Measurements from ENCODE around the gene FZD4. TPM values are rescaled to one million over a fixed set of nuclear protein-coding genes. Genes with fewer than 3 reads are reported as not detected.
A peak's percentile ranks its signal among the peaks of the same experiment; 100 is the strongest.
"Not testable (repeated sequence)": the region's sequence is repeated elsewhere in the genome, so short reads cannot be mapped to it uniquely, and the experiment has no call there.

FZD4 gene
- total RNA-seq, 2 donors from 2014 or later: 0.09 TPM; not detected in 1

DNA sequence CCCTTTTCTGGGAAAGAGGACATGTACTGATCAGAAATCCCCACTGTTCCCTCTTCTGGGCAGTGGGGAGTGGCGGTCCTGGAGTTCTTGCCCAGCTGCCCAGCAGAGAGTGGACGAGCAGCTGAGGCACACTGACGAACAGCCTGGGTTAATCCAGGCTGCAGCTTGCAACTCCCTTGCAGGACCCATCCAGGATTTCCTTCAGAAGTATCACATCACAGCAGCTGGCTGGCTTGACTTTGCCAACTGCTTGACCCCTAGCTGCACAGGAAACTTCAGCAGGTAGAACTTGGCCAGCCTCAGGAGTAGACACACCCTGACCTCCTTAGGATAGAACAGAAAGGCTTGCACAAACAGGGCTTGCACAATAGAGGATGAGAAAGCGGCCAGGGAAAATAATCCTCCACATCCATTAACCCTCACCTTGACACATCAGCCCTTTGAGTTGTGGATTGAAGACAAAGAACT is 27.9 kb upstream of the FZD4 start:
- Mint-ChIP-seq H3K27ac (no peak overlapping the region), H3K9me3 (no peaks in the 10 kb centered on the region), H3K4me1 (no peaks in the 10 kb centered on the region), H3K36me3 (ENCODE audit: low read depth) (no peaks in the 10 kb centered on the region), H3K4me3 (no peak overlapping the region), H3K27me3 (peaks cover 3% of the 10 kb centered on the region)
- no peak for ATAC-seq (replicated peaks)

DNA sequence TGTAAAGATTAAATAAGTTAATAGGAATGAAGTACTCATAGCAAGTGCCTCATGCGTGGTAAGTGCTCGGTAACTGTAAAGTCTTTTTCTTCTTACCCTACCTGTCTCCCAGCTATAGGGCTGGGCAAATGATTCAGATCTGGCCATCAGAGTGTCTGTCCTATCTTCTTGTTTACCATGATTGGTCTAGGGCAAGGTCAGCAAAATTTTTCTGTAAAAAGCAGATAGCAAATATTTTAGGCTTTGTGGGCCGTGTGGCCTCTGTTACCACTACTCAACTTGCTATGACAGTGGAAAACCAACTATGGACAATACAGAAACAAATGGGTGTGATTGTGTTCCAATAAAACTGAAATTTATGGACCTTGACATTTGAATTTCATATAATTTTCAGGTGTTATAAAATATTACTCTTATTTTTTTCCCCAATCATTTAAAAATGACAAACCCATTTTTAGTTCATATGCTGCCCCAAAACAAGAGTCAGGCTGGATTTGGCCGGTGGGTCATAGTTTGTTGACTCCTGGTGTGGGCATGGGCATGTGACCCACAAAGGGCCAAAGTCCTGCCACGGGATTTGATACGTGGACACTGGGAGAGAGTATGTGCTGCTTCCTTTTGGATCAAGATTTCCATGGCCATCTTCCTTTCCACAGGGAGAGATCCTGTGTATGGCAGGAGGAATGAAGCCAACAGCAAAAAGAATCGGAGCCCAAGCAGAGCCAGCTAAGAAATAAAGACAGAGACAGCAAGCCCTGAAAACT is 26.8 kb upstream of the FZD4 start:
- Mint-ChIP-seq H3K9me3 (no peaks in the 10 kb centered on the region), H3K4me1 (no peaks in the 10 kb centered on the region), H3K36me3 (ENCODE audit: low read depth) (no peaks in the 10 kb centered on the region), H3K27me3 (peaks cover 3% of the 10 kb centered on the region), H3K27ac (no peak overlapping the region), H3K4me3 (no peak overlapping the region)
- ATAC-seq (replicated peaks): no peak

DNA sequence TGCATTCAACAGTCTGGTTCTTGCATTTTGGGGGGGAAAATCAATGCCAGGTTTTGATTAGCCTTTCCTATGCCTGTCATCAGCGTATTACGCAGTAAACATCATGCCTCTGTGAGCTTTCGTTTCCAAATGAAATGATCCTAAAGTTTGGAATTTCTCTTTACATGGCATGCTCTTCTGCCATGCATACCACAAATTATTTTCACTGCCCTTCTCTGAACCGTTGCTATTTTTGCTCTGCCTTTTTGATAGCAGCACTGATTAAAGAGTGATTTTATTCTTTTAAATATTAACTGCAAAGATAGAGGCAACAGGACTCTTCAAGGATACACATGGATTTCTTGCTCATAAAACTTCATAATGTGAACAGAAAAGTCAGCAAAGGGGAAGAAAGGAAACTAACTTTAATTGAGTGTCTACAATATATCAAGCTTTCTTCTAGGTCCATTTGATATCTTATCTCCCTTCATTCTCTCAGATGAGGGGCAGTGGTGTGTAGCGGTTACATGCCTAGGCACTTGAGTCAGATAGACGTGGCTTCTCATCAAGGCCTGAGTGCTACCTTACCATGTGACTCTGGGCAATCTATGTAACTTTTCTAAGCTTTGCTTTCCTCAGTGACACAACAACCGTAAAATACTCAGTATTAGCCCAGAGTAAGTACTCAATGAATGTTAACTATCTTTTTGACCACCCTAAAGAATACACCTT is 25.0 kb upstream of the FZD4 start:
- Mint-ChIP-seq H3K4me3 (no peak overlapping the region), H3K4me1 (no peaks in the 10 kb centered on the region), H3K9me3 (no peaks in the 10 kb centered on the region), H3K27ac (no peak overlapping the region), H3K36me3 (ENCODE audit: low read depth) (no peaks in the 10 kb centered on the region), H3K27me3 (peaks cover 3% of the 10 kb centered on the region)
- ATAC-seq (replicated peaks): no peak

DNA sequence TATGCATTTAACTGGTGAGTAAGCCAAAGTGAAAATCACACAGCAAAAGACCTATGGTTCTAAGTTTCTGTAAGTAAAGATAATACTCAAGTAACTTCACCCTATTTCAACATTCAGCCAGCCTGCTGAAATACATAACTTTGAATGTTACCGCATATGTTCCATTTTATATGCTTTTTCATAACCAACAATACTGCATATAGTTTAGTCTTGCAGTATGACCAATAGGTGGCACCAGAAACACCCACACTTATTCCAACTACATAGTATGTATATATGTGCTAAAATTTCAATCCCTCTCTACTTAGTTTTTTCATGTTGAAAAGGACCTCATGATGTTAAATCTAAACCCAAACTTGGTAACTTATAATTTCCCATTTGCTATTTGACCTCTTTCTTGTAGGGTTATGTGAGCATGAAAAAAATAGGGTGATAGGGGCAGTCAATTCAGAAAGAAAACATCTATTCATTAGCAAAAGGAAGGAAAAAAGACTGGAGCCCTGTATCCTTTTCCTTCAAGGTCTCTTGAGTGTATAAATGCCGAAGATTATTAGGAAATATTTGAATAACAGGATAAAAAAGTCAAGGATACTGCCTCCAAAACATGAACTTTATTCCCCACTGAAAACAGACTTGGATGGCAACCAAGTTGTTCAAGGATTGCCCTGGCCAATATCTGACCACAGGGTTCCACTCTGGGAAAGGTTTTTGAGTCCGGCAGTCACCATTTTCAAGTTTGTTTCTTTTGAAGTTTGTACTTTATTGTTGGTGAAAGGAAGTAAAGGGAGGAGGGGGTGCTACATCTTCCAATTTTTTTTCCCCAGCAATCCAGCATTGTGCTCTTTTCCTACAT is 23.8 kb upstream of the FZD4 start:
- H3K27me3 Mint-ChIP-seq: no peaks in the 10 kb centered on the region
- no peaks in the 10 kb centered on the region for H3K9me3 Mint-ChIP-seq
- no peaks in the 10 kb centered on the region for H3K36me3 Mint-ChIP-seq (ENCODE audit: low read depth)
- no peaks in the 10 kb centered on the region for H3K4me1 Mint-ChIP-seq
- H3K27ac Mint-ChIP-seq: no peak overlapping the region
- ATAC-seq (replicated peaks): peak; percentile 70
- H3K4me3 Mint-ChIP-seq: no peak overlapping the region

DNA sequence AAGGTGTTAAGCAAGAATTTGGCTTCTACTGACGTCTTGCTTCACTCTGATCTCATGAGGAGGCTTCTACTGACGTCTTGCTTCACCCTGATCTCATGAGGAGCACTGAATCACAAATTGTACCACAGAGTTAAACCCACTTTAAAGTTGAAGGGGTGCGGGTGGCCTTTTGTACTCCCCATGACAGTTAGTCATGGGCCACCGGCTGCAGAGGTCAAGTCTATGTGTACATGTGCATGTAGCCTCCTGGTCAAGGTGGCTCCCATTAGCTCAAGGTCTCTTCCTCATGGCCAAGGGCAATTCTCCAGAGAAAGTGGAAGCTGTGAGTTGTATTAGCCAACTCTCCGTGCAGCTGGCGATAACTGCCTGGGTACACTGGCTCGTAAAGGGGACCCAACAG is 23.1 kb upstream of the FZD4 start:
- ATAC-seq (replicated peaks): no peak
- Mint-ChIP-seq H3K4me1 (no peaks in the 10 kb centered on the region), H3K4me3 (no peak overlapping the region)

DNA sequence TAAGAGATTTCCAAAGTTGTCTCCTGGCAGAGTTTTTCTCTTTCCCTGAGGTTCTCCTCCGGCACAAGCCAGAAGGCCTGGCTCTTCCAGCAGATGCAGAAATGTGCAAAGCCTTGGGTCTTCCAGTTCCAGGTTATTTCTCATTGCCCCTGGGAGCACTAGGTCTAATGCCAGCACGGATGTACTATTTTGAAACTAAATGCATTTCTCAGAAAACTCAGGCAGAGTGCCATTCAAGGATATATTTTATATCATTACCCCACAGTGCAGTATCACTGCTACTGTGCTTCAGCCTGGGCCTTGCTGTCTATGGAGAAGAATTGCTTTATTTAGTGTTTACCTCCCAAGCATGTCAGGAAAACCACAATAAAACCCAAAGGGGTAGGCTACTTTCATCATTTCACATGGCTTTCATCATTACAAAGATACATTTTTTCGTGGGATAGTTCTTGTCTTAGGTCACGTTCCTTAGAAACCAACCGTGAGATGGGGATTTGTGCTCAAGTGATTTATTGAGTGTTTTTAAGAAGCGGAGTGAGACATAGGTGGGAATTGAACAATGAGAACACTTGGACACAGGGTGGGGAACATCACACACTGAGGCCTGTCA is 22.4 kb upstream of the FZD4 start:
- H3K27ac Mint-ChIP-seq: no peak overlapping the region
- H3K36me3 Mint-ChIP-seq (ENCODE audit: low read depth): no peaks in the 10 kb centered on the region

More for the DNA sequence above, 23.1 kb upstream of the FZD4 start:
- peaks cover 7% of the 10 kb centered on the region for H3K9me3 Mint-ChIP-seq
- H3K27ac Mint-ChIP-seq: no peak overlapping the region
- no peaks in the 10 kb centered on the region for H3K36me3 Mint-ChIP-seq (ENCODE audit: low read depth)
- H3K27me3 Mint-ChIP-seq: peaks cover 4% of the 10 kb centered on the region

DNA sequence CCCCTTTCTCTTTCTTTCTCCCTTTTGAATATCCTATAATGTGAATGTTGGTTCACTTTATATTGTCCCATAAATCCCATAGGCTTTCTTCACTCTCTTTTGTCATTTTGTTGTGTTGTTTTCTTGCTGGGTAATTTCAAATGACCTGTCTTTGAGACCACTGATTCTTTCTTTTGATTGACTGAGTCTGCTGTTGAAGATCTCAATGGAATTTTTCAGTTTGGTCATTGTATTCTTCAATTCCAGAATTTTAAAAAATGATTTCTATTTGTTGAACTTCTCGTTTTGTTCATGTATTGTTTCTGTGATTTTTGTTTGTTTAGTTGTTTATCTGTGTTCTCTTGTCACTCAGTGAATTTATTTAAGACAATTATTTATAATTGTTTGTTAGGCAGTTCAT is 17.5 kb upstream of the FZD4 start:
- H3K36me3 Mint-ChIP-seq (ENCODE audit: low read depth): no peaks in the 10 kb centered on the region
- no peak overlapping the region for H3K4me3 Mint-ChIP-seq
- H3K27ac Mint-ChIP-seq: no peak overlapping the region
- H3K4me1 Mint-ChIP-seq: no peaks in the 10 kb centered on the region
- peaks cover 15% of the 10 kb centered on the region for H3K9me3 Mint-ChIP-seq
- no peak for ATAC-seq (replicated peaks)
- peaks cover 4% of the 10 kb centered on the region for H3K27me3 Mint-ChIP-seq

More for the DNA sequence above, 22.4 kb upstream of the FZD4 start:
- Mint-ChIP-seq H3K4me1 (no peaks in the 10 kb centered on the region), H3K9me3 (peaks cover 14% of the 10 kb centered on the region), H3K27me3 (peaks cover 4% of the 10 kb centered on the region), H3K4me3 (no peak overlapping the region)
- ATAC-seq (replicated peaks): no peak

DNA sequence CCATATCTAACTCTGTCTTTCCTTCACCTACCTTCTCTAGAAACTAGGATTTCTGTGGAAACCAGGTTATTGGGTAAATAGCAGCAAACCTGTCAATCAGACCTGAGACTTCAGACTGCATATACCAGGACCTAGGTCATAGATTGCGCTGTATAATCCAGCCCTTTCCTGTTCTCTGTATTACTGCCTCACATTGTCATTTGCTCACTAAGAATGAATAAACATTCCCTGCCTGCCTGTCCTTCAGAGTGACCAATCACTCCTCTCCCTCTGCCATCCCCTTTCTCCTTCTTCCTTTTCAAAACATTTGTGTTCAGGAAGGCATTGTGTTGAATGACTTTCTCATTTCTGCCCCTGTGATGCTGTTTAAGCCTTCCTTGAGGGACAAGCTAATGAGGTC is 14.1 kb upstream of the FZD4 start:
- Mint-ChIP-seq H3K27ac (no peak overlapping the region), H3K36me3 (ENCODE audit: low read depth) (no peaks in the 10 kb centered on the region), H3K9me3 (peaks cover 15% of the 10 kb centered on the region), H3K4me3 (no peak overlapping the region), H3K27me3 (peaks cover 16% of the 10 kb centered on the region), H3K4me1 (no peaks in the 10 kb centered on the region)
- no peak for ATAC-seq (replicated peaks)

DNA sequence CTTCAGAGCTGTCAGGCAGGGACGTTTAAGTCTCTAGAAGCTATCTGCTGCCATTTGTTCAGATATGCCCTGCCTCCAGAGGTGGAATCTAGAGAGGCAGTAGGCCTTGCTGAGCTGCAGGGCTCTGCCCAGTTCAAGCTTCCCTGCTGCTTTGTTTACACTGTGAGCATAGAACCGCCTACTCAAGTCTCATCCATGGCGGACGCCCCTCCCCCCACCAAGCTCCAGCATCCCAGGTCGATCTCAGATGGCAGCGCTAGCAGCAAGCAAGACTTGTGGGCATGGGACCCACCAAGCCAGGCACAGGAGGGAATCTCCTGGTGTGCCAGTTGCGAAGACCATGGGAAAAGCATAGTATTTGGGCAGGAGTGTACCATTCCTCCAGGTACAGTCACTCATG is 12.4 kb upstream of the FZD4 start:
- not testable (repeated sequence) for H3K27ac Mint-ChIP-seq; H3K4me3 Mint-ChIP-seq; H3K4me1 Mint-ChIP-seq; ATAC-seq (replicated peaks); H3K9me3 Mint-ChIP-seq; H3K36me3 Mint-ChIP-seq (ENCODE audit: low read depth)
- H3K27me3 Mint-ChIP-seq: peaks cover 18% of the 10 kb centered on the region

DNA sequence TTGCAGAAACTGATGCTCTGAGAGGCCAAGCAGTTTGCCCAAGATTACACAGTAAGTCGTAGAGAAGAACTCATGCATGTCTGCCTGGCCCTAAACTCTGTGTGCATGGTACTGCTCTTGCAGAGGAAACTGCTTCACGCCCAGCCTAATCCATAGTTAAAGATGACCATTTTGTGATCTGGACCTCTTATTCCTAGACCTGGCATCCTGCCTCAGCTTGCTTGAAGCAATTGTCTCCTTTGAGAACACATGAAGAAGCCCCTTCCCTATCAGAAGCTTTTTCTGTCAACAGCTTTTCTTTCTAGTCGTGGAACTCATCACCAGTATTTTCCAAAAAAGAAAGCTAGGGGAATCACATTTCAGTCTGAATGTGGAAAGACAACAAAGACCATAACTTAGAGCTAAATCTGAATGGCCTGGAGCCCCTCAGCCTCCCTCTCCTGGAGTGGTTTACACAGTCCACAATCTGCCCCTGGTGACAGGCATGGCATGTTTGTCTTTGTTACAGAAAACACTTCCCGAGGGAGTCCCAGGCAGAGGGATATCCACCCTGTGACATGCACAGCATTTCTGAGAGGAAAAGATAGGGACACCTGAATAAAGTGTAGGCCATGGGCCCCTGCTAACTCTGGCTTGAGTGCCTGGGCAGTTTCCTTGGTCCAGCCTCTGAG is 2.9 kb upstream of the FZD4 start:
- no peaks in the 10 kb centered on the region for H3K4me1 Mint-ChIP-seq
- no peak overlapping the region for H3K4me3 Mint-ChIP-seq
- peaks cover 17% of the 10 kb centered on the region for H3K27me3 Mint-ChIP-seq
- ATAC-seq (replicated peaks): no peak
- H3K27ac Mint-ChIP-seq: no peak overlapping the region
- no peaks in the 10 kb centered on the region for H3K9me3 Mint-ChIP-seq
- H3K36me3 Mint-ChIP-seq (ENCODE audit: low read depth): no peaks in the 10 kb centered on the region

DNA sequence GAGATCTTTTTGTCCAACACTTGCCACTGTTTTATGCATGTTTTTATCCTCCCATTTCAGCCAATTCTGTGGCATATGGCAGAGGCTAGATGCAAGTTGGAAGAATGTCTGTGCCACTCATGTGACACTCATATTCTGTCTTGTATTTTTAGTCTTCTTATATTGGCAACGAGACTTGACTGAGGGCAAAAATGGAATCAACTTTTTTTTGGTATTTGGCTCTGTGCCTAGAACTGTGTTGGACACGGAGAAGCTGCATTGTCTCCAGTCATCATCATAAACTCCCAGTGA is 1.7 kb upstream of the FZD4 start:
- no peaks in the 10 kb centered on the region for H3K36me3 Mint-ChIP-seq (ENCODE audit: low read depth)
- no peak overlapping the region for H3K27ac Mint-ChIP-seq
- peak overlapping the region; percentile 86 for H3K4me3 Mint-ChIP-seq
- no peaks in the 10 kb centered on the region for H3K9me3 Mint-ChIP-seq
- ATAC-seq (replicated peaks): no peak
- H3K4me1 Mint-ChIP-seq: no peaks in the 10 kb centered on the region
- peaks cover 17% of the 10 kb centered on the region for H3K27me3 Mint-ChIP-seq

DNA sequence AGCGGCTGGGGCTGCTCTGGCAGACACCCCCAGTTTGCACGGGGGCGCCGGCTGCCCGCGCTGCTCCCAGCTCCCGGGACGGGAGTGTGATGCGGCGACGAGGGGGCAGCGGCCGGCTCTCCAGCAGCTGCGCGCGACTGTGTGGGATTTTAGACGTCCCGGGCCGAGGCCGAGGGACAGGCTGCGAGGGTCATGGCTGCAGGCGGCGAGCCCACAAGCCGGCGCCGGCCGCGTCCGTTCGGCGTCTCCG is 159 bp downstream of the FZD4 start:
- peak overlapping the region; percentile 68 for H3K4me3 Mint-ChIP-seq
- no peaks in the 10 kb centered on the region for H3K9me3 Mint-ChIP-seq
- no peak overlapping the region for H3K27ac Mint-ChIP-seq
- H3K27me3 Mint-ChIP-seq: peaks cover 17% of the 10 kb centered on the region
- no peaks in the 10 kb centered on the region for H3K4me1 Mint-ChIP-seq
- no peaks in the 10 kb centered on the region for H3K36me3 Mint-ChIP-seq (ENCODE audit: low read depth)
- no peak for ATAC-seq (replicated peaks)

DNA sequence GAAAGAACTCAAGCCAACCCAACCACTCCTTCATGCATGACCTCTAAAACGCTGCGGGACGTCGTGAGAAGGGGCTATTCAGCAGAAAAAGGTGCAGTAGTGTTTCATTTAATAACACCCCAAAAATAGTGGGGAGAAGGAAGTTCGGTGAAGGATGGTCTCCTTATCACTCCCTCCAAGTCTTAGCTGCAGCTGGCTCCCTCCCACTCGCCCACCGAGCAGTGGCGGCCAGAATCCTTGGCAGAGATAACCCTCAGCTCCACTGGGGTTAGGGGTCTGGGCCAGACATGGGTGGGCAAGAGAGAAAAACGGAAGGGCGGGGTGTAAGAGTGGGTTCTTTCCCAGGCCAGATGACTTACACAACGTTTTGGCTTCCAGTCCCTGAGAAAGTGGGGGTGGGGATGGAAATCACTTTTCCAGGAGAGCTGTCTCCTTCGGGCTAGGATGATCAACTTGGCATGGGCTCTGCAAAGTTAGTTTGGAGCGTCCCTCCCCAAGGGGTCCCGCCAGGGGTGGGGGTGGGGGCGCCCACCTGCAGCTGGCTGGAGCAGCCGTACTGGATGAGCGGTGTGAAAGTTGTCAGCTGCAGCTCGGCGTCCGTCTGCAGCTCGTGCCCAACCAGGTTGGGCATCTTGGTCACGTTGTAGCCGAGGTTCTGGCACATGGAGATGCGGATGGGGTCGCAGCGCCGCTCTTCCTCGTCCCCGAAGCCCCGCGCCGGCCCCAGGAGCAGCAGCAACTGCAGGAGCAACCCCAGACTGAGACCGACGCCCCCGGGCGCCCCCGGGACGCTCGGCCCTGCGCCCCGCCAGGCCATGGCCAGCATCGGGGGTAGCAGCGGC is 705 bp downstream of the FZD4 start:
- Mint-ChIP-seq H3K4me3 (peak overlapping the region; percentile 68), H3K4me1 (no peaks in the 10 kb centered on the region), H3K27ac (no peak overlapping the region), H3K27me3 (peaks cover 17% of the 10 kb centered on the region), H3K9me3 (no peaks in the 10 kb centered on the region), H3K36me3 (ENCODE audit: low read depth) (no peaks in the 10 kb centered on the region)
- ATAC-seq (replicated peaks): no peak

All from activated T-helper 17 cell treated with anti-CD3 and anti-CD28 coated beads, Interleukin-2, amount 50 U/mL, for 72 hours (primary cell).